ENCODE data around the gene STK24. TPM values are rescaled to one million over a fixed set of nuclear protein-coding genes. Genes with fewer than 3 reads are reported as not detected.
A peak's percentile ranks its signal among the peaks of the same experiment; 100 is the strongest.

Gene STK24
- total RNA-seq, 3 donors from 2014 or later, result 61.3 to 149 (median 71.9) TPM

DNA sequence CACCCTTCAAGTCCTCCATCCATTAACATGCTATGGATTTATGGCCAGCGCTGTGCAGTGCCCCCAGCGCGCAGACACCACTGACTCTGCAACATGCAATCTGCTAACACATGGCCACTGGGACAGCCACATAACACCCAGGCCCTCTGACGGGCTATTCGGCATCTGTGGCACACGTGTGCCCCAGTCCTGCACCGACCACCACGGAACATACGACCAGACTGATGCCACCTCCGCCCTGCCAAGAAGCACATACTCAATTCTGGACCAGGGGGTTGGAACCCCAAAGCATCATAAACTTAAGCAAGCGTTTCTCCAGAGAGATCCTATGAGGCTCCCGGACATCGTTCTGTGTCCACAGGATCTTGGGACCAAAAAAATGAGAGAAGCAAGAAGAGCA, 9.8 kb downstream of the STK24 start:
- H3K27me3 ChIP-seq, result no peaks in the 10 kb centered on the region
- H3K4me3 ChIP-seq, result no peak overlapping the region
- TF ChIP-seq, protein P1, sequence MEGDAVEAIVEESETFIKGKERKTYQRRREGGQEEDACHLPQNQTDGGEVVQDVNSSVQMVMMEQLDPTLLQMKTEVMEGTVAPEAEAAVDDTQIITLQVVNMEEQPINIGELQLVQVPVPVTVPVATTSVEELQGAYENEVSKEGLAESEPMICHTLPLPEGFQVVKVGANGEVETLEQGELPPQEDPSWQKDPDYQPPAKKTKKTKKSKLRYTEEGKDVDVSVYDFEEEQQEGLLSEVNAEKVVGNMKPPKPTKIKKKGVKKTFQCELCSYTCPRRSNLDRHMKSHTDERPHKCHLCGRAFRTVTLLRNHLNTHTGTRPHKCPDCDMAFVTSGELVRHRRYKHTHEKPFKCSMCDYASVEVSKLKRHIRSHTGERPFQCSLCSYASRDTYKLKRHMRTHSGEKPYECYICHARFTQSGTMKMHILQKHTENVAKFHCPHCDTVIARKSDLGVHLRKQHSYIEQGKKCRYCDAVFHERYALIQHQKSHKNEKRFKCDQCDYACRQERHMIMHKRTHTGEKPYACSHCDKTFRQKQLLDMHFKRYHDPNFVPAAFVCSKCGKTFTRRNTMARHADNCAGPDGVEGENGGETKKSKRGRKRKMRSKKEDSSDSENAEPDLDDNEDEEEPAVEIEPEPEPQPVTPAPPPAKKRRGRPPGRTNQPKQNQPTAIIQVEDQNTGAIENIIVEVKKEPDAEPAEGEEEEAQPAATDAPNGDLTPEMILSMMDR (IDR thresholded peaks at IDR 0.05), result no peak
- intact Hi-C loops (cut with DNase I; ENCODE audit: low total_unique reads), result loop anchor here (2.0 kb wide), 1 partner anchor 20 kb away; no protein-coding TSS in a partner anchor
- DNase-seq (ENCODE audit: low spot score in 2 of 2), result no peak
- no peaks in the 10 kb centered on the region for H3K36me3 ChIP-seq
- H3K4me1 ChIP-seq, result peaks cover 11 to 25% of the 10 kb centered on the region in 2 donors
- peak overlapping the region; percentile 81 to 90 for H3K27ac ChIP-seq
- no peaks in the 10 kb centered on the region for H3K9me3 ChIP-seq

DNA sequence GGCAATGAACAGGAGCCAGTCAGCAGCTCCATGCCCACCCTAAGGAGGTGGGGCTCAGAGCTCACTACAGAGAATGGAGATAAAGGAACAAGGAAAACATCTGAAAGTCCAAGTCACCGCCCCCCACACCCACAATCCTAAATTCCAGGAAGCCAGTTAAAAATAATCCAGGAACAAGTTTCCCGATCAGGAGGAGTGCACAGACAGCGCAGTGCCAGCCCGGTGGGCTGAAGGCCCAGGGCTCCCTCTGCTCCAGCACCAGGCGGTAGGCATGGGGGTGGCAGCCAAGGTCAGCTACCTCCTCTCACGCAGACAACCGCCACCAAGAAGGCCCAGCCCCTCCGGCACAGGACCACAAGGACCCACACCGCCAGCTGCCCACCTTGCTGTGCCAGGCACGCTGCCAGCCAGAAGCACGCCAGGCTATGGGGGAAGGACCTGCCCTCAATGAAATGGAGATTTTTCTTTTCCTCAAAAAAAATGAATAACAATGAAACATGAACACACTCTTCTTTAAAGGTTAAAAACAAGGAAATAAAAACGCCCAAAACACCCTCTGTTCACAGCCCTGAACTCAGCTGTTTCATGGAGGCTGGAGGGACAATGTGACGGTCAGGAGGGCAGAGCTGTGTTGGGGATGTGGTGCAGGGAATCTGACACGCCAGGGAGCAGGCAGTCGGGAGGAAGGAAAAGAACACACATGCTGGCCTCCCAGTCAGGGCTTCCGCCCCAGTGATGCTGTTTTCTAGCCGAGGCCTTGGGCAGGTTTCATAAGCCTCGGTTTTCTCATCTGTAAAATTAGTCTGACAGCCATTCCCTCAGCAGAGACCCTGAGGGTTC, 11.0 kb downstream of the STK24 start:
- DNase-seq (ENCODE audit: low spot score in 2 of 2), result peak in 1 of 2 donors; percentile 38
- Histone ChIP-seq H3K36me3 (no peaks in the 10 kb centered on the region), H3K4me1 (peaks cover 8 to 17% of the 10 kb centered on the region in 2 donors), H3K4me3 (peak overlapping the region in 2 of 3 donors; percentile 21 to 57), H3K9me3 (no peaks in the 10 kb centered on the region), H3K27me3 (no peaks in the 10 kb centered on the region), H3K27ac (peak overlapping the region; percentile 81 to 90)
- intact Hi-C loops (cut with DNase I; ENCODE audit: low total_unique reads), result loop anchor here (2.0 kb wide), 1 partner anchor 21 kb away; no protein-coding TSS in a partner anchor
- peak in 1 of 3 donors; percentile 18 for TF ChIP-seq POLR2AphosphoS5 (IDR thresholded peaks at IDR 0.05)
- TF ChIP-seq, protein P1 (IDR thresholded peaks at IDR 0.05), result no peak
- no peak for TF ChIP-seq POLR2A (IDR thresholded peaks at IDR 0.05)

DNA sequence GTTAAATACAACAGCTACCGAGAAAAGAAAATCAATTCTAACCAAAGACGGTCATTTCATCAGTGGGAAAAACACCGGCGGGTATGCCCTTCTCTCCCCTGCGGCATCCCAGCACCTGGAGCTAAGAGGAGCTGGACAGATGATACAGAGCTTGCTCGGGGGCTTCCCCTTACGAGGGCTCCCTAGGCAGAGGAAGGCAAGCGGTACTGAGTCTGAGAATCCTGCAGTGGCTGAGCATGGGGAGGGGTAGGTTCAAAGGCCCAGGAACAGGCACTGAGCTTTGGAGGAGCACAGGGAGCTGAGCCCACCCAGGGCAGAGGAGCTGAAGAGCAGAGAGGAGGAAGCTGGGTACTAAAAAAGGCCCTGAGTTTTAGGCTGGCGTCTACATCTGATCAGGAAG, 12.7 kb downstream of the STK24 start:
- Histone ChIP-seq H3K36me3 (no peaks in the 10 kb centered on the region), H3K4me1 (peaks cover 8 to 17% of the 10 kb centered on the region in 2 donors), H3K9me3 (no peaks in the 10 kb centered on the region), H3K27me3 (no peaks in the 10 kb centered on the region), H3K4me3 (no peak overlapping the region), H3K27ac (peak overlapping the region; percentile 81 to 90)
- intact Hi-C loops (cut with DNase I; ENCODE audit: low total_unique reads), result no loop called here
- DNase-seq (ENCODE audit: low spot score in 2 of 2), result no peak
- no peak for TF ChIP-seq POLR2A (IDR thresholded peaks at IDR 0.05)
- no peak for TF ChIP-seq POLR2AphosphoS5 (IDR thresholded peaks at IDR 0.05)
- TF ChIP-seq, protein P1 (IDR thresholded peaks at IDR 0.05), result no peak

DNA sequence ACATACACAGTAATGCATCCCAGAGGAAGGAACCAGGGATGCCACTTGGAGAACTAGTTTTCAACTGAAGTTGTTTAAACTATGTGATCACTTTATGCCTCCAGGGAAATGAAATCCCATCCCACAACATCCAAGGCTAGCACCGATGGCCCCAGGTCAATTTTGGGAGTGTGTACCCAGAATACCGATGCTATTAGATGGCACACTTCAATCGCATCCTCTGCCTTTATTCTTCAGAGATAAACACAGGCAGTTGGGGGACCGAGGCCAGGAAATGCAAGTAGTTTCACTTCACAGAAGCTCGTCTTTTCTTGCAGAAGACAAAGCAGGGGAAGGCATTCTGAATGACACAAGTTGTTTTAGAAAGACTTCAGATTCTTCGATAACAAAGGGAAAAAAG, 13.8 kb downstream of the STK24 start:
- intact Hi-C loops (cut with DNase I; ENCODE audit: low total_unique reads), result no loop called here
- peak overlapping the region in 1 of 3 donors; percentile 44 for H3K4me3 ChIP-seq
- H3K27ac ChIP-seq, result peak overlapping the region; percentile 29 to 66
- TF ChIP-seq POLR2AphosphoS5 (IDR thresholded peaks at IDR 0.05) (no peak), POLR2A (IDR thresholded peaks at IDR 0.05) (no peak)
- TF ChIP-seq, protein P1 (IDR thresholded peaks at IDR 0.05), result no peak
- no peaks in the 10 kb centered on the region for H3K27me3 ChIP-seq
- DNase-seq (ENCODE audit: low spot score in 2 of 2), result no peak
- H3K36me3 ChIP-seq, result no peaks in the 10 kb centered on the region
- peaks cover 8 to 22% of the 10 kb centered on the region in 2 donors for H3K4me1 ChIP-seq
- no peaks in the 10 kb centered on the region for H3K9me3 ChIP-seq

DNA sequence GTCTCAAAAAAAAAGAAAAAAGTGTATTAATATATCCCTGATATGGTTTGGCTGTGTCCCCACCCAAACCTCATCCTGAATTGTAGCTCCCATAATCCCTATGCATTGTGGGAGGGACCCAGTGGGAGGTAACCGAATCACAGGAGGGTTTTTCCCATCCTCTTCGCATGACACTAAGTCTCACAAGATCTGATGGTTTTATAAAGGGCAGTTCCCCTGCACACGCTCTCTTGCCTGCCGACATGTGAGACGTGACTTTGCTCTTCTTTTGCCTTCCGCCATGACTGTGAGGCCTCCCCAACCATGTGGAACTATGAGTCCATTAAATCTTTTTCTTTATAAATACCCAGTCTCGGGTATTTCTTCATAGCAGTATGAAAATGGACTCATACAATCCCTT, 17.7 kb downstream of the STK24 start:
- Histone ChIP-seq H3K4me3 (no peak overlapping the region), H3K4me1 (peaks cover 0 to 22% of the 10 kb centered on the region in 2 donors), H3K36me3 (no peaks in the 10 kb centered on the region), H3K27me3 (no peaks in the 10 kb centered on the region), H3K27ac (no peak overlapping the region), H3K9me3 (no peaks in the 10 kb centered on the region)
- intact Hi-C loops (cut with DNase I; ENCODE audit: low total_unique reads), result no loop called here
- TF ChIP-seq POLR2AphosphoS5 (IDR thresholded peaks at IDR 0.05) (no peak), POLR2A (IDR thresholded peaks at IDR 0.05) (no peak)
- TF ChIP-seq, protein P1 (IDR thresholded peaks at IDR 0.05), result no peak
- DNase-seq (ENCODE audit: low spot score in 2 of 2), result no peak

Measured in breast epithelium (tissue), 4 donors.